Measurements from ENCODE around the gene STK4.
"Not testable (repeated sequence)": the region's sequence is repeated elsewhere in the genome, so short reads cannot be mapped to it uniquely, and the experiment has no call there.

STK4 gene

GRCh38 chr20:44988631-44989171, 22.4 kb downstream of the STK4 start:
- no peak for DNase-seq (ENCODE audit: low spot score)

DNA sequence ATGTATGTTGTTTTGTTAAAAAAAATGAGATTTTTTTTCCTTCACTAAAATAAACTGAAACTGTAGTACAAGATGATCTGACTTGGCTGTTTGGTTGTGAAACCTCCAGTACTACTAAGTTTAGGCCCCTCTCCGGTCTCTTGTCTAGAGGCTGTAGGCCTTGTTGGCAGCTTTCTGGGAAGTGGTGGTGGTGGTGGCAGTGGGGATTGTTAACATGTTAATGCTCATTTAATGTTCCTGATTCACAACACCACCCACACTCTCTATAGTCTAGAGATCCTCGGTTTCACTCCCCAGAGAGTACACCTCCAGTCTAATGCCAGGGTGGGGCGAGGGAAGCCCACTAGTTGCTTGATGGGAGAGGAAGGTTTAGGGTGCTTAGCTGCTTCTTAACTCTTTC, 24.1 kb downstream of the STK4 start:
- DNase-seq (ENCODE audit: low spot score): no peak

DNA sequence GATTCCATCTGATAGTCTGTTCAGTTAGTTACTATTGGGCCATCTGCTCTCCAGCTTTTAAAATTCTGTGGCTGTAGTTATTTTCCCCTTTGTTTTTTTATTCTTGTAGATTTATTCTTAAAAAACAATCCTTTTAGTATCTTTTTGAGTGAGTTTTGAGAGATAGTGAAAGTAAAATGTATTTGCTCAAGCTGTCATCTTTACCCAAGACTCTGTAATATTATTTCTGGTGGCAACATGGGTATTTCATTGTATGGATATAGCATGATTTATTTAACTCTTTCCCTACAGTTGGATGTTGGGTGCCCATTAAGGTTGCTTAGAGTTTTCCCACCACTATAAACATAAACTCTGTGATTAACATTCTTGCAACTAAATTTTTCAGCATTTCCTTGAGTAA, 24.6 kb downstream of the STK4 start:
- no peak for DNase-seq (ENCODE audit: low spot score)

GRCh38 chr20:44993343-44993742, 27.0 kb downstream of the STK4 start:
- no peak for DNase-seq (ENCODE audit: low spot score)

GRCh38 chr20:44997171-44997570, 30.9 kb downstream of the STK4 start:
- no peak for DNase-seq (ENCODE audit: low spot score)

DNA sequence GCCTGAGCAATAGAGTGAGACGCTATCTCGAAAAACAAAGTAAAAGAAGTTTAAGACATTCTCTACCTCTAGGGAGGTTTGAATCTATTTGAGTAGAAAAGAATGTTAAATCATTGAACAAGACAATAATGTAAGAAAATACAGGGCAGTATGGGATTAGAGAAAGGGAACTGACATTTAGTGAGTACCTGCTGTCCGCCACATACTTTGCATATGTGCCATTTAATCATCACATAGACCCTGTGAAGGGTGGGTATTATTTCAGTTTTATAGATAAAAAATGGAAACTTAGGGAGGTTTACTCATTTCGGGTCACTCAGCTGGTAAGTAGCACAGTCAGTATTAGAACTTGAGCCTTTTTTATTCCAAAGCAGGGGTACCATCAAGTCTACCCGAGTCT, 31.4 kb downstream of the STK4 start:
- DNase-seq (ENCODE audit: low spot score): no peak

DNA sequence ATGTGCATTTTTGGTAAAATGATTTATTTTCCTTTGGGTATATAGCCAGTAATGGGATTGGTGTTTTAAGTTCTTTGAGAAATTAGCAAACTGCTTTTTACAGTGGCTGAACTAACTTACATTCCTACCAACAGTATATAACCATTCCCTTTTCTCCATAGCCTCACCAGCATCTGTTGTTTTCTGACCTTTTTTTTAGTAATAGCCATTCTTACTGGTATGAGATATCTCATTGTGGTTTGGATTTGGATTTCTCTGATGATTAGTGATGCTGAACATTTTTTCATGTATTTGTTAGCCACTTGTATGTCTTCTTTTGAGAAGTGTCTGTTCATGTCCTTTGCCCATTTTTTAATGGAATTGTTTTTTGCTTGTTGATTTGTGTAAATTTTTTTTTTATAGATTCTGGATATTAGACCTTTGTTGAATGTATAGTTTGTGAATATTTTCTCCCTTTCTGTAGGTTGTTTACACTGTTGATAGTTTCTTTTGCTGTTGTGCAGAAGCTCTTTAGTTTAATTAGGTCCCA, 42.3 kb downstream of the STK4 start:
- DNase-seq (ENCODE audit: low spot score): no peak

- no peak for DNase-seq (ENCODE audit: low spot score)
Observed at GRCh38 chr20:45010399-45010828, 44.1 kb downstream of the STK4 start.

- DNase-seq (ENCODE audit: low spot score): peak; percentile 87
Observed at GRCh38 chr20:45011108-45011526, 44.8 kb downstream of the STK4 start.

DNA sequence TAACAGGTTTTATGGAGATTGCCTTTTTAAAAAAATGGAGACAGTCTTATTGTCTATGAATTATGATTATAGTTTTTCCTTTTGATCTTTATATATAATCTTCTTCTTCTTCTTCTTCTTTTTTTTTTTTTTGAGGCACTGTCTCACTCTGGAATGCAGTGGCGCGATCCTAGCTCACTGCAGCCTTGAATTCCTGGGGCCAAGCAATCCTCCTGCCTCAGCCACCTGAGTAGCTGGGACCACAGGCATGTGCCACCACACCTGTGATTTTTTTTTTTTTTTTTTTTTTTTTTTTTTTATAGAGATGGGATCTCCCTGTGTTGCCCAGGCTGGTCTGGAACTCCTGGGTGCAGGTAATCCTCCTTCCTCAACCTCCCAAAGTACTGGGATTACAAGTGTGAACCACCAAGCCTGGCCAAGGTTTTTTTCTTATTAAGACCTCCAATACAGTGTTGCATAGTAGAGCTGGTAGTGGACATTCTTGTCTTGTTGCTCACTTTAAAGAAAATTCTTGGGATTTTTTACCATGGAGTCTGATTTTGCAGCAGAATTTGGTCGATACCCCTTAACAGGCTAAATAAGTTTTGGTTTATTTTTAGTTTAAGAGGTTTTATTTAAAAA, 46.5 kb downstream of the STK4 start:
- no peak for DNase-seq (ENCODE audit: low spot score)

DNA sequence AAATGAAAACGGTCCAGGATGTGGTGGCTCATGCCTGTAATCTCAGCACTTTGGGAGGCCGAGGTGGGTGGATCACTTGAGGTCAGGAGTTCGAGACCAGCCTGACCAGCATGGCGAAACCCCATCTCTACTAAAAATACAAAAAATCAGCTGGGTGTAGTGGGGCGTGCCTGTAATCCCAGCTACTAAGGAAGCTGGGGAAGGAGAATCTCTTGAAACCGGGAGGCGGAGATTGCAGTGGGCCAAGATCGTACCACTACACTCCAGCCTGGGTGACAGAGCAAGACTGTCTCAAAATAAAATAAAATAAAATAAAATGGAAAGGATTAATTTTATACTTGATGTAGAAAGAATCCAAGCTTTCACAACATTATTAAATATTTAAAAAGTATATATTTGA, 47.8 kb downstream of the STK4 start:
- DNase-seq (ENCODE audit: low spot score): not testable (repeated sequence)

DNA sequence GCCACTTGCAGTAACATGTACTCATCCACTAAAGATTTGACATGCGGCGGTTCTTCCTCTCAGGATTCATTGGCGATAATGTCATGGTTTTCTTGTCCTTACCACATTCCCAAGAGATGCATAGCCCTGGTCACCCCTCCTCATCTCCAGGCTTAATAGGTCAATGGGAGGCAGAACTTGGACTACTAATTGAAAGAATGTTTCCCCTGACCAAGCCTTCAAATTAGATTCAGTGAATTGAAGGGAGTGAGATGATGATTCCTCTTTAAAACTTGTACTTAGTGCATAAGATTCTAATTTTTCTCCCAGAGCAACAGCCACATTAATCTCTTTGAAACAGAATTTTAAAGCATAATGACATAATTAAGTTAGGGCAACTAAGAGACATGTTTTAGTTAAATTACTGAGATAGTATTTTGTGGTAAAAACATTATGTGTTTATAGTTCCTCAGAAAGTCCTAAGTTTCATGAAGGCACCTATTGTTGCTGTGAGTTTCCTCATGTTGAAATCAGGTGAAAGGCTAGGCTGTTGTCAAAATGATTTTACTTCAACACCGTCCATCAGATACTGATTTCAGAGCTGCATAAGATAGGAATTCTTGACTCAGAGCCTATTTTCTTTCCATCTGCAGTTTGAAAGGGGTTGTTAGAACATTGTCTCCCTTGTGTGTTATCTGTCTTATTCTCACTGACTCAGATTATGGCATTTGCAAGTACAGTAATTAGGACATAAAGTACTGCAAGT, 48.5 kb downstream of the STK4 start:
- no peak for DNase-seq (ENCODE audit: low spot score)

GRCh38 chr20:45016089-45016671, 49.9 kb downstream of the STK4 start:
- no peak for DNase-seq (ENCODE audit: low spot score)

- DNase-seq (ENCODE audit: low spot score): no peak
Observed at GRCh38 chr20:45017281-45017680, 51.0 kb downstream of the STK4 start.

DNA sequence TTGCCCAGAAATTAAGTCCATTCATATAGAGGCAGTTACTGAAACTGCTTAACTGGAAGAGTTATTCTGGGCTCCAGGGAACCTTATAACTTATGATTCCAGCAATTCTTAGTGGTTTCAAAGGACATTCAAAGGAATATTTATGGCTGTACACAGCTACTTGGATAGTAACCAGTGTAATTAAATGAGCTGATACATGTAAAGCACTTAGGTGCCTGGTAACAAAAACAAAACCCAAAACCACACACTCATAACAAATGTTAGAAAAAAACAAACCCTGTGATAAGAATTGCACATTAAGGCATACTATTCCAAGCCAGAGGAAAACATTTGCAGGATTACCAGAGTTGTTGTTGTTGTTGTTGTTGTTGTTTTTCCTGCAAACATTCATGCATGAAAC, 51.5 kb downstream of the STK4 start:
- no peak for DNase-seq (ENCODE audit: low spot score)

DNA sequence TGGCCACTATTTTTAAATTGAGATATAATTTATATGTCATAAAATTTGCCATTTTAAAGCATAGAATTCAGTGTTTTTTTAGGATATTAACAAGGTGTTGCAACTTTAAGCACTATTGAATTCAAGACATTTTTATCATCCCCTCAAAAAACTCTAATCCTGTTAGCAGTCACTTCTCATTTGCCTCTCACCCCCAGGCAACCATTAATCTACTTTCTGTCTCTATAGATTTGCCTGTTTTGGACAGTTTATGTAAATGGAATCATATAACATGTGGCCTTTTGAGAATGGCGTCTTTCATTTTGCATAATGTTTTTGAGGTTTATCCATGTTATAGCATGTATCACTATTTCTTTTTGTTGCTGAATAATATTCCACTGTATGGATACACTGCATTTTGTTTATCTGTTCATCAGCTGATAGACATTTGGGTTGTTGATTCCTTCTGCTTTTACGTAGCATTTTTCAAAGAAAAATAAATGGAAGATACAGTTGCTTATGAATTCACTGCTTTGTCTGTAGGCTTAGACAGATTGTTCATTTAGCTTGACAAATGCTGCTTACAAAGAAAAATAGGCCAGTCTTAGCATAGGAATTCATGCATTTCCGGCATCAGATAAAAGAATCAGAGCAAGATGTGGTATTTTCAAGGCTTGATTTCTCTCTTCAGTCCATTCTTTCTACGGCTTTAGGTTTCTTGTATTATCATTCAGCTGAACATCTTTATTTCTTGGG, 52.9 kb downstream of the STK4 start:
- DNase-seq (ENCODE audit: low spot score): no peak

- no peak for DNase-seq (ENCODE audit: low spot score)
Observed at GRCh38 chr20:45019762-45020123, 53.4 kb downstream of the STK4 start.

GRCh38 chr20:45020236-45020886, 54.0 kb downstream of the STK4 start:
- no peak for DNase-seq (ENCODE audit: low spot score)

DNA sequence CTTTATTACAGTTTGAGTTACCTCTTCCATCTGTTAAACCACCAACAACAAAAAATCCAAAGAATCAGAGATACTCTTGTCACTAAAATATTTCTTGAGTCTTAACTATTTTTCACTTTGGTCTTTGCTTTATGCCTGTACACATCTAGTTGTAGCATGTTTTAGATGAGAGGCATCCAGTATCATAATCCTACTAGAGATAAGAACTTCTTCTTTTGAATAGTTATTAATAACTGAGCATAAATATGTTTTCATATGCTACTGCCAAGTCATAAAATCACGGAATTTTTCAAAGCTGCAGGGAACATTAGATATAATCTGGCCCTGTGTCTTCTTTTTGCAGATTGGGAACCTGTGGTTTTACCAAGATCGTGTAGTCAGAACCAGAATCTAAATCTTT, 55.3 kb downstream of the STK4 start:
- no peak for DNase-seq (ENCODE audit: low spot score)

DNA sequence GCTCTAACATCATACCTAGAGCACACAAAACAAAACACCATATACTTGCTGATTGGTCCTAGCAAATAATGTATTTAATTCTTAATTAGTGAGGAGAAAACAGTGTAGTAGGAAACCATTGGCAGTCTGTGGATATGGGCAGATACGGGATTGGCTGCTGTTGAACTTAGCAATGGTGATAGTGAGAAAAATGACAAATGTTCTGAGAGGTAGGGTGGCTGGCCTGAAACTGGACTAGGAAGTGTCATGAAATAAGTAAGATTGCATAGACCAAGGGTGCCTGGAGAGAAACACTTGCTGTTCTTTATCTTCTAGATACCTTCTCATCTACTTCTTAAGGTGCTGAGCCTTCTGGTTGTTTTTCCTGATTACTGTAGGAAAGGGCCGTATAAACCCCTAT, 56.8 kb downstream of the STK4 start:
- not testable (repeated sequence) for DNase-seq (ENCODE audit: low spot score)

- no peak for DNase-seq (ENCODE audit: low spot score)
Observed at GRCh38 chr20:45028424-45029136, 62.3 kb downstream of the STK4 start.
